NCI-H2081 (cell line): ENCODE measurements around the gene SCAND1.
"Not testable (repeated sequence)": the region's sequence is repeated elsewhere in the genome, so short reads cannot be mapped to it uniquely, and the experiment has no call there.

Experiments
- DNase-seq, 2 experiments: peaks; one replicate each; lab custom pipeline; 2025; lab: John Stamatoyannopoulos, UW

SCAND1 gene

GRCh38 chr20:35959291-35959690 is 5.0 kb upstream of the SCAND1 start:
- DNase-seq: not testable (repeated sequence)

GRCh38 chr20:35956616-35957015 is 2.3 kb upstream of the SCAND1 start:
- DNase-seq: no peak

- no peak for DNase-seq
Measured at GRCh38 chr20:35954907-35955251, 577 bp upstream of the SCAND1 start.

- peak in 1 of 2 experiments; percentile 61 for DNase-seq
Measured at GRCh38 chr20:35953387-35954199, 709 bp downstream of the SCAND1 start.

- DNase-seq: peak in 1 of 2 experiments; percentile 19
Measured at GRCh38 chr20:35952480-35953386, 1.6 kb downstream of the SCAND1 start.

GRCh38 chr20:35952080-35952479 is 2.2 kb downstream of the SCAND1 start:
- DNase-seq: not testable (repeated sequence)

GRCh38 chr20:35950093-35950492 is 4.2 kb downstream of the SCAND1 start:
- no peak for DNase-seq

GRCh38 chr20:35947907-35948306 is 6.4 kb downstream of the SCAND1 start:
- DNase-seq: no peak

- DNase-seq: peak in 1 of 2 experiments; percentile 41
Measured at GRCh38 chr20:35947489-35947888, 6.8 kb downstream of the SCAND1 start.

- no peak for DNase-seq
Measured at GRCh38 chr20:35942243-35942642, 12.1 kb downstream of the SCAND1 start.

- DNase-seq: no peak
Measured at GRCh38 chr20:35941620-35942019, 12.7 kb downstream of the SCAND1 start.

GRCh38 chr20:35939264-35939663 is 15.0 kb downstream of the SCAND1 start:
- DNase-seq: no peak

GRCh38 chr20:35934050-35934449 is 20.3 kb downstream of the SCAND1 start:
- DNase-seq: no peak

GRCh38 chr20:35929301-35929700 is 25.0 kb downstream of the SCAND1 start:
- no peak for DNase-seq

GRCh38 chr20:35920523-35920922 is 33.8 kb downstream of the SCAND1 start:
- no peak for DNase-seq

GRCh38 chr20:35918021-35918420 is 36.3 kb downstream of the SCAND1 start:
- DNase-seq: no peak

GRCh38 chr20:35917077-35917476 is 37.2 kb downstream of the SCAND1 start:
- DNase-seq: no peak

GRCh38 chr20:35912881-35913280 is 41.4 kb downstream of the SCAND1 start:
- DNase-seq: no peak

- DNase-seq: no peak
Measured at GRCh38 chr20:35910254-35910653, 44.0 kb downstream of the SCAND1 start.

GRCh38 chr20:35909796-35910195 is 44.5 kb downstream of the SCAND1 start:
- no peak for DNase-seq

- DNase-seq: no peak
Measured at GRCh38 chr20:35909176-35909575, 45.1 kb downstream of the SCAND1 start.

- peak in 1 of 2 experiments; percentile 64 for DNase-seq
Measured at GRCh38 chr20:35908007-35908406, 46.3 kb downstream of the SCAND1 start.
